HEK293T (cell line): ENCODE data around the gene USP26.
"Not testable (repeated sequence)": the region's sequence is repeated elsewhere in the genome, so short reads cannot be mapped to it uniquely, and the experiment has no call there.

Experiments used
- CTCF ChIA-PET: fragments of 350-600 bp; formaldehyde crosslinking; extraction: SDS; loops from one replicate; lab custom pipeline; 2021; ENCODE audit warnings: antibody characterized with exemption, inconsistent platforms; lab: Yijun Ruan, JAX
- POLR2A ChIA-PET: fragments of 350-600 bp; formaldehyde crosslinking; extraction: SDS; loops from one replicate; lab custom pipeline; 2020; ENCODE audit warnings: antibody characterized with exemption, inconsistent platforms; lab: Yijun Ruan, JAX
- DNase-seq: peaks from one replicate; pipeline ENCODE4 v3.0.0; 2012; ENCODE audit warnings: mixed read lengths; ENCODE audit errors: extremely low spot score
- ARNT ChIP-seq: fragments of 450-650 bp; IDR thresholded peaks from 2 replicates; pipeline ENCODE4 v1.6.1; 2017; ENCODE audit warnings: mild to moderate bottlenecking
- BHLHE40 ChIP-seq: fragments of 450-650 bp; IDR thresholded peaks from 2 replicates; pipeline ENCODE4 v1.6.1; 2016; ENCODE audit warnings: mild to moderate bottlenecking, moderate library complexity, borderline replicate concordance
- CTBP1 ChIP-seq: fragments of 450-650 bp; IDR thresholded peaks from 2 replicates; pipeline ENCODE4 v1.6.1; 2016; ENCODE audit warnings: borderline replicate concordance
- ELF4 ChIP-seq: fragments of 450-650 bp; IDR thresholded peaks from 2 replicates; pipeline ENCODE4 v1.6.1; 2017; ENCODE audit warnings: antibody characterized with exemption
- FOXA1 ChIP-seq: fragments of 450-650 bp; IDR thresholded peaks from 2 replicates; pipeline ENCODE4 v1.6.1; 2016; ENCODE audit warnings: mild to moderate bottlenecking
- FOXK2 ChIP-seq: fragments of 450-650 bp; IDR thresholded peaks from 2 replicates; pipeline ENCODE4 v1.6.1; 2016; ENCODE audit warnings: mild to moderate bottlenecking
- FOXM1 ChIP-seq: fragments of 450-650 bp; IDR thresholded peaks from 2 replicates; pipeline ENCODE4 v1.6.1; 2017; ENCODE audit warnings: mild to moderate bottlenecking, borderline replicate concordance
- HDGF ChIP-seq: fragments of 450-650 bp; IDR thresholded peaks from 2 replicates; pipeline ENCODE4 v1.6.1; 2017; ENCODE audit warnings: antibody characterized with exemption, borderline replicate concordance
- L3MBTL2 ChIP-seq: fragments of 450-650 bp; conservative IDR thresholded peaks from 2 replicates; pipeline ENCODE4 v1.6.1; 2016; ENCODE audit warnings: mild to moderate bottlenecking
- LEF1 ChIP-seq: fragments of 450-650 bp; IDR thresholded peaks from 2 replicates; pipeline ENCODE4 v1.6.1; 2017; ENCODE audit warnings: mild to moderate bottlenecking, borderline replicate concordance
- NFRKB ChIP-seq: fragments of 450-650 bp; IDR thresholded peaks from 2 replicates; pipeline ENCODE4 v1.6.1; 2016; ENCODE audit warnings: mild to moderate bottlenecking, moderate library complexity
- SP1 ChIP-seq: fragments of 450-650 bp; IDR thresholded peaks from 2 replicates; pipeline ENCODE4 v1.6.1; 2017
- SUZ12 ChIP-seq: fragments of 450-650 bp; IDR thresholded peaks from 2 replicates; pipeline ENCODE4 v1.6.1; 2016; ENCODE audit warnings: mild to moderate bottlenecking
- TARDBP ChIP-seq: fragments of 450-650 bp; IDR thresholded peaks from 2 replicates; pipeline ENCODE4 v1.6.1; 2016
- ZNF384 ChIP-seq: fragments of 450-650 bp; IDR thresholded peaks from 2 replicates; pipeline ENCODE4 v1.6.1; 2016
- TF ChIP-seq, protein P1 (sequence below): fragments of 450-650 bp; IDR thresholded peaks from 2 replicates; pipeline ENCODE4 v1.6.1; 2016

USP26 gene

DNA sequence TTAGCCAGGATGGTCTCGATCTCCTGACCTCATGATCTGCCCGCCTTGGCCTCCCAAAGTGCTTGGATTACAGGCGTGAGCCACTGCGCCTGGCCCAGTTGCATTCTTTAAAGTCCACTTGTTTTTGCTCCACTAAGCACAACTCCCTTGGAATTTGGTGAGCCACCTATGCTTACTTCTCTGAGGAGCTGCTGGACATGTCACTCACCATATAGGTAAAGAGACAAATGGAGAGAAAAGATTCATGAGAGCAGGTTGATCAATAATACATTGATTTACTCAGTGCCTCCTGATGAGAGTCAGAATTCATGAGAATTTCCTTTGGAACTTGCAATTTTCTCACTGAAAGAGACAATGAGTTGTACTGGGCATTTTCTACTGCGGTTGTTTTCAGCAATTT is 48.2 kb downstream of the USP26 start:
- no peak for DNase-seq
- TF ChIP-seq FOXA1, result no peak
- no peak for TF ChIP-seq ZNF384
- no peak for TF ChIP-seq BHLHE40
- no peak for TF ChIP-seq SUZ12
- TF ChIP-seq NFRKB, result no peak
- no peak for TF ChIP-seq CTBP1
- no peak for TF ChIP-seq FOXM1
- no peak for TF ChIP-seq HDGF
- no peak for TF ChIP-seq FOXK2
- no peak for TF ChIP-seq LEF1
- TF ChIP-seq SP1, result no peak
- TF ChIP-seq TARDBP, result no peak
- TF ChIP-seq ELF4, result no peak
- TF ChIP-seq, protein P1, sequence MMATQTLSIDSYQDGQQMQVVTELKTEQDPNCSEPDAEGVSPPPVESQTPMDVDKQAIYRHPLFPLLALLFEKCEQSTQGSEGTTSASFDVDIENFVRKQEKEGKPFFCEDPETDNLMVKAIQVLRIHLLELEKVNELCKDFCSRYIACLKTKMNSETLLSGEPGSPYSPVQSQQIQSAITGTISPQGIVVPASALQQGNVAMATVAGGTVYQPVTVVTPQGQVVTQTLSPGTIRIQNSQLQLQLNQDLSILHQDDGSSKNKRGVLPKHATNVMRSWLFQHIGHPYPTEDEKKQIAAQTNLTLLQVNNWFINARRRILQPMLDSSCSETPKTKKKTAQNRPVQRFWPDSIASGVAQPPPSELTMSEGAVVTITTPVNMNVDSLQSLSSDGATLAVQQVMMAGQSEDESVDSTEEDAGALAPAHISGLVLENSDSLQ, result no peak
- TF ChIP-seq ARNT, result no peak
- TF ChIP-seq L3MBTL2, result no peak
- CTCF ChIA-PET, result no interaction called here
- POLR2A ChIA-PET, result no interaction called here

DNA sequence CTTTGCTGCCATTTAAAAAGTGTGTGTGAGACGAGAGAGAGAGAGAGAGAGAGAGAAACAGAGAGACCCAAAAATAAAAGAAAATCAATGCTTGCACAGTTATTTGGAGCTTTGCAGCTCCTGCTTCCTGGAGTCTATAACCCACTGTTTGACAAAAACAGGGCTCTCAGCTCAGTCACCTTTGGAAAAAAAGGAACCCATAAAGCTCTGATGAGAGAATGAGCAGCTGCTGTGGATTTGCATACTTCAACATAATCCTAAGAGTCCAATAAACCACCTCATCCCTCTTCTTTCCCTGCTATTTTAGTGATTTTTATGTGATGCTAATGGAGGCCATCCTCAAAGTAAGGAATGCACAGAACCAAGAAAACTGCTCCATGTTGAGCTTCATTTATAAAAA is 50.3 kb downstream of the USP26 start:
- ChIA-PET POLR2A (no interaction called here), CTCF (interaction anchor here (0.7 to 1.0 kb wide), 4 partner anchors 8 to 1435 kb away, joined by 3 to 4 read pairs (median 4); no protein-coding TSS in a partner anchor)
- TF ChIP-seq FOXA1, result no peak
- TF ChIP-seq BHLHE40, result no peak
- no peak for TF ChIP-seq ELF4
- TF ChIP-seq HDGF, result no peak
- no peak for TF ChIP-seq FOXM1
- no peak for TF ChIP-seq FOXK2
- TF ChIP-seq CTBP1, result no peak
- TF ChIP-seq NFRKB, result no peak
- no peak for TF ChIP-seq ZNF384
- no peak for TF ChIP-seq SP1
- DNase-seq, result no peak

DNA sequence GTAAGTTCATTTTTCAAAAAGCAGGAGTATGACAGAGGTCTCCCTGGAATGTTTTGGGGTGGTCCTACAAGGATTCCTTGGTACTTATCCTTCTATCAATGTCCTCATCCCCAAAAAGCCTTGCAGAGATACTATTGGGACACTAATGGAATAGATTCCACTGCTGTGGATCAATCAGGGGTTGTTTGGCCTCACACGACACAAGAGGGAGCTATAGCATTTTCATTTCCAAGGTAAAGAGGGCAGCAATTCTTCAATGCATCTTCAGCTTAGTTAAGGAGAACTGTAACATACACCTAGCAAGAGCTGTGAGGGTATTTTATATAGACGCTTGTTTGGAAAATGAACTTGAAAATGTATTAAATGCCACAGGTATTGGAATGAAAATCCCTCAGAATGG is 50.9 kb downstream of the USP26 start:
- TF ChIP-seq, protein P1, result no peak
- TF ChIP-seq HDGF (no peak), SUZ12 (no peak), BHLHE40 (no peak), ARNT (no peak), ZNF384 (no peak), FOXM1 (no peak), SP1 (no peak), TARDBP (no peak), ELF4 (no peak), L3MBTL2 (no peak), LEF1 (no peak), NFRKB (no peak), FOXA1 (no peak), CTBP1 (no peak)
- DNase-seq, result peak; percentile 18
- ChIA-PET POLR2A (no interaction called here), CTCF (interaction anchor here (0.7 to 1.0 kb wide), 3 partner anchors 9 to 125 kb away, joined by 3 to 4 read pairs (median 4); no protein-coding TSS in a partner anchor)

DNA sequence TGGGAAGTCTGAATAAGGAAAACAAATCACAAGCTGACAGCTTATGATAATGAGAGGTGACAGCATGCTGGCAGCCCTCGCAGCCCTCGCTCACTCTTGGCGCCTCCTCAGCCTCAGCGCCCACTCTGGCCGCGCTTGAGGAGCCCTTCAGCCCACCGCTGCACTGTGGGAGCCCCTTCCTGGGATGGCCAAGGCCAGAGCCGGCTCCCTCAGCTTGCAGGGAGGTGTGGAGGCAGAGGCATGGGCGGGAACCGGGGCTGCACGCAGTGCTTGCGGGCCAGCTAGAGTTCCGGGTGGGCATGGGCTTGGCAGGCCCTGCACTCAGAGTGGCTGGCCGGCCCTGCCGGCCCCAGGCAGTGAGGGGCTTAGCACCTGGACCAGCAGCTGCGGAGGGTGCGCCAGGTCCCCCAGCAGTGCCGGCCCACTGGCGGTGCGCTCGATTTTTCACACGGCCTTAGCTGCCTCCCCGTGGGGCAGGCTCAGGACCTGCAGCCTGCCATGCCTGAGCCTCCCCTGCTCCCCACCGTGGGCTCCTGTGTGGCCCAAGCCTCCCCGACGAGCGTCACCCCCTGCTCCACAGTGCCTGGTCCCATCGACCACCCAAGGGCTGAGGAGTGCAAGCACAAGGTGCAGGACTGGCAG is 52.6 kb downstream of the USP26 start:
- POLR2A ChIA-PET, DNase-seq, CTCF ChIA-PET: not testable (repeated sequence)

DNA sequence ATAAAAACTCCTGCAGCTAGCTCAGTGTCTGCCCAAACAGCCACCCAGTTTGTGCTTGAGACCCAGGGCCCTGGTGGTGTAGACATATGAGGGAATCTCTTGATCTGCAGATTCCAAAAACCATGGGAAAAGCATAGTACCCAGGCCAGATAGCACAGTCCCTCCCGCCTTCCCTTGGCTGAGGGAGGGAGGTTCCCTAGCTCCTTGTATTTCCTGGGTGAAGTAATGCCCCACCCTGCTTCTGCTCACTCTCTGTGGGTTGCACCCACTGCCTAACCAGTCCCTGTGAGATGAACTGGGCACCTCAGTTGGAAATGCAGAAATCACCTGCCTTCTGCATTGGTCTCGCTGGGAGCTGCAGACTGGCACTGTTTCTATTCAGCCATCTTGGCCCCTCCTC is 54.6 kb downstream of the USP26 start:
- TF ChIP-seq TARDBP (no peak), LEF1 (no peak), BHLHE40 (no peak), SUZ12 (no peak), L3MBTL2 (no peak), SP1 (no peak), FOXK2 (no peak), FOXA1 (no peak), ELF4 (no peak), CTBP1 (no peak), NFRKB (no peak), FOXM1 (no peak), ARNT (no peak), HDGF (no peak), ZNF384 (no peak)
- TF ChIP-seq, protein P1, result no peak
- no peak for DNase-seq
- ChIA-PET CTCF (no interaction called here), POLR2A (no interaction called here)

DNA sequence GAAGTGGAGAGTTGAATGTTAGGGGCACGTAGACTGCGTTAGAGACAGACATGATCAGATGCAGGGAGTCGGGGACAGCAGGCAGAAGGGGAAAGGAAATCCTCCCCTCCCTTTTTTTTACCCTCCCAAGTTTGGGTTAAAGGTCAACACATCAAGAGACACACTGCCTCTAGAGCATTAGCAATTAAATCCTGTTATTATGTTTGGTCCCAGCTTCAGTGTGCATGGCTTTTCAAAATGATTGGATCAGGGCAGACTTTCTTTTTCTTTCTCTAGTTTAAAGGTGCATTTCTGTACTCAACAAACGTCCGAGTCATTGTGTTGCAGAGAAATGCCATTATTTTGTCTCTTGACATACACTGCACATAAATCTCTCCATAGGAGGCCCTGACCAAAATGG is 63.9 kb downstream of the USP26 start:
- POLR2A ChIA-PET, result no interaction called here
- TF ChIP-seq LEF1 (no peak), ARNT (no peak), FOXA1 (no peak), NFRKB (no peak), SUZ12 (no peak), FOXM1 (no peak)
- TF ChIP-seq, protein P1, result no peak
- DNase-seq, result no peak
- CTCF ChIA-PET, result no interaction called here
